ENCODE results near the gene SPEM3.
A peak's percentile ranks its signal among the peaks of the same experiment; 100 is the strongest.

GRCh38 chr17:7478276-7479212 is 49.9 kb downstream of the SPEM3 start:
- TF ChIP-seq POLR2AphosphoS5 (IDR thresholded peaks at IDR 0.05; ENCODE audit: low read depth, low read length) (no peak), TAF1 (IDR thresholded peaks at IDR 0.05; ENCODE audit: borderline replicate concordance, insufficient read depth, low read length) (peak; percentile 30; the same call in 1 of the 2 replicates), REST (IDR thresholded peaks at IDR 0.05; ENCODE audit: insufficient read depth in 1 of 2, low read depth in 2 of 2, low read length in 2 of 2) (no peak), SIN3A (IDR thresholded peaks at IDR 0.05; ENCODE audit: borderline replicate concordance, insufficient read depth, low read length) (no peak), FOXP2 (optimal IDR thresholded peaks at IDR 0.05; ENCODE audit: borderline replicate concordance, extremely low read depth, extremely low read length, insufficient read depth) (no peak)
